NCI-H2081 treated with DMSO at 0.1 percent for 48 hours (cell line): ENCODE data around the gene ARL11.
"Not testable (repeated sequence)": the region's sequence is repeated elsewhere in the genome, so short reads cannot be mapped to it uniquely, and the experiment has no call there.

Experiments used
- DNase-seq: peaks from one replicate; lab custom pipeline; 2025; lab: John Stamatoyannopoulos, UW

Gene ARL11

GRCh38 chr13:49627831-49628652 is at the start of gene ARL11:
ARL11 (plus strand) TSS chr13:49628507; CDS start chr13:49630448, 1,941 bp downstream.
- no peak for DNase-seq

GRCh38 chr13:49579501-49579900 is 48.8 kb upstream of the ARL11 start:
- no peak for DNase-seq

GRCh38 chr13:49580980-49581680 is 47.2 kb upstream of the ARL11 start:
- DNase-seq: no peak

GRCh38 chr13:49584771-49585182 is 43.5 kb upstream of the ARL11 start:
- no peak for DNase-seq

GRCh38 chr13:49585220-49586157 is 42.8 kb upstream of the ARL11 start, which contains the start of gene RCBTB1:
RCBTB1 (minus strand) TSS chr13:49585558; CDS start chr13:49567279, 18,279 bp downstream.
- DNase-seq: no peak

GRCh38 chr13:49586717-49587116 is 41.6 kb upstream of the ARL11 start:
- DNase-seq: no peak

- DNase-seq: no peak
Observed at GRCh38 chr13:49587311-49587847, 40.9 kb upstream of the ARL11 start.

- not testable (repeated sequence) for DNase-seq
Observed at GRCh38 chr13:49590714-49591113, 37.6 kb upstream of the ARL11 start.

GRCh38 chr13:49593876-49594275 is 34.4 kb upstream of the ARL11 start:
- not testable (repeated sequence) for DNase-seq

- DNase-seq: no peak
Observed at GRCh38 chr13:49594576-49594975, 33.7 kb upstream of the ARL11 start.

- no peak for DNase-seq
Observed at GRCh38 chr13:49596221-49596620, 32.1 kb upstream of the ARL11 start.

- no peak for DNase-seq
Observed at GRCh38 chr13:49597043-49597641, 31.2 kb upstream of the ARL11 start.

GRCh38 chr13:49602005-49602404 is 26.3 kb upstream of the ARL11 start:
- DNase-seq: no peak

- DNase-seq: not testable (repeated sequence)
Observed at GRCh38 chr13:49602615-49603014, 25.7 kb upstream of the ARL11 start.

- no peak for DNase-seq
Observed at GRCh38 chr13:49604570-49604969, 23.7 kb upstream of the ARL11 start.

GRCh38 chr13:49606747-49607648 is 21.3 kb upstream of the ARL11 start:
- DNase-seq: peak; percentile 50

- no peak for DNase-seq
Observed at GRCh38 chr13:49607761-49608160, 20.5 kb upstream of the ARL11 start.

GRCh38 chr13:49608651-49609331 is 19.5 kb upstream of the ARL11 start:
- no peak for DNase-seq

GRCh38 chr13:49610176-49610575 is 18.1 kb upstream of the ARL11 start:
- no peak for DNase-seq

GRCh38 chr13:49612042-49612441 is 16.3 kb upstream of the ARL11 start:
- not testable (repeated sequence) for DNase-seq
